Endothelial cell of umbilical vein (primary cell): ENCODE measurements around the gene PIP5K1A. TPM values are rescaled to one million over a fixed set of nuclear protein-coding genes. Genes with fewer than 3 reads are reported as not detected.

Experiments used
- BruUV-seq: library from RNA; stranded (reverse); fragments of 400-500 nt; replicated peaks from 2 replicates; lab custom pipeline; 2021; lab: Mats Ljungman, UMichigan
- CTCF ChIA-PET: fragments of 300-600, 350-600 bp; sonication (Branson Sonifier 250); formaldehyde crosslinking; loops from one replicate; lab custom pipeline; 2021; ENCODE audit warnings: antibody characterized with exemption, inconsistent platforms; lab: Charles Lee
- POLR2A ChIA-PET: fragments of 300-600, 350-600 bp; sonication (Branson Sonifier 250); formaldehyde crosslinking; loops from one replicate; lab custom pipeline; 2021; ENCODE audit warnings: antibody characterized with exemption, inconsistent platforms; lab: Charles Lee
- DNase-seq: peaks from one replicate; pipeline ENCODE4 v3.0.0-alpha.2; 2011; ENCODE audit warnings: low read depth, low spot score
- FAIRE-seq: peaks from 2 replicates; lab custom pipeline; 2011; peaks lifted over from hg19 to GRCh38; lab: Jason Lieb, UNC
- H2AFZ ChIP-seq: 2 replicates; pipeline ENCODE4 v1.6.0; 2012; ENCODE audit warnings: low read depth, low read length, control low read depth, inconsistent platforms
- H3K27ac ChIP-seq: 2 replicates; pipeline ENCODE4 v1.5.1; 2011; ENCODE audit warnings: low read depth, mild to moderate bottlenecking, control low read depth, low read length, moderate library complexity; ENCODE audit not compliant: insufficient read depth
- H3K27me3 ChIP-seq, 2 experiments: 2 replicates each; pipeline versions ENCODE4 v1.6.0 to v1.6.1; 2011; ENCODE audit warnings: low read length in 2 of 2, mixed read lengths in 1 of 2; ENCODE audit not compliant: control insufficient read depth in 2 of 2, insufficient read depth in 2 of 2
- H3K36me3 ChIP-seq, 2 experiments: 2 replicates in 1 of 2; 3 replicates in 1 of 2; pipeline ENCODE4 v1.5.1; 2011; ENCODE audit warnings: low read length in 2 of 2, mild to moderate bottlenecking in 1 of 2, moderate library complexity in 1 of 2; ENCODE audit not compliant: control insufficient read depth in 2 of 2, insufficient read depth in 2 of 2; ENCODE audit errors: extremely low read depth in 1 of 2
- H3K4me1 ChIP-seq: 3 replicates; pipeline ENCODE4 v1.5.1; 2011; ENCODE audit warnings: mild to moderate bottlenecking, low read length; ENCODE audit not compliant: control insufficient read depth, insufficient read depth; ENCODE audit errors: extremely low read depth
- H3K4me2 ChIP-seq: 2 replicates; pipeline ENCODE4 v1.6.1; 2011; ENCODE audit warnings: low read length, control low read depth, mixed read lengths; ENCODE audit not compliant: insufficient read depth
- H3K4me3 ChIP-seq, 3 experiments: fragments of 200-600 bp in 1 of 3; sonication (generic), shearing (Covaris generic) in 1 of 3; replicated peaks in 1 of 3; 2 replicates each; pipeline ENCODE4 v1.5.1; 2011 to 2016; ENCODE audit warnings: control low read depth in 3 of 3, low read length in 3 of 3, mild to moderate bottlenecking in 2 of 3, inconsistent platforms in 1 of 3, low read depth in 1 of 3, moderate library complexity in 1 of 3; ENCODE audit not compliant: insufficient read depth in 1 of 3
- H3K79me2 ChIP-seq: 2 replicates; pipeline ENCODE4 v1.6.0; 2012; ENCODE audit warnings: low read length, inconsistent platforms; ENCODE audit not compliant: control insufficient read depth, insufficient read depth
- H3K9ac ChIP-seq: replicated peaks from 2 replicates; pipeline ENCODE3; 2011; ENCODE audit warnings: low read length, control low read depth; ENCODE audit not compliant: insufficient read depth; ENCODE audit errors: extremely low read depth
- H3K9me1 ChIP-seq: replicated peaks from 3 replicates; pipeline ENCODE4 v1.6.0; 2011; ENCODE audit warnings: mild to moderate bottlenecking, low read length; ENCODE audit not compliant: control insufficient read depth, insufficient read depth; ENCODE audit errors: extremely low read depth
- H3K9me3 ChIP-seq: replicated peaks from 2 replicates; pipeline ENCODE4 v1.5.1; 2012; ENCODE audit warnings: low read length, inconsistent platforms; ENCODE audit not compliant: control insufficient read depth, insufficient read depth
- H4K20me1 ChIP-seq: replicated peaks from 2 replicates; pipeline ENCODE3; 2011; ENCODE audit warnings: mild to moderate bottlenecking, low read length; ENCODE audit not compliant: control insufficient read depth, insufficient read depth; ENCODE audit errors: extremely low read depth
- POLR2AphosphoS5 ChIP-seq: IDR thresholded peaks from 2 replicates; pipeline ENCODE4 v1.6.1; 2012; ENCODE audit warnings: low read depth, mild to moderate bottlenecking, control low read depth, low read length, moderate library complexity; ENCODE audit not compliant: insufficient read depth
- dilution Hi-C: fragments of 300-500 bp; cut with MboI; formaldehyde crosslinking; loops from one replicate; pipeline ENCODE4 v1.15.0; 2019; ENCODE audit warnings: low sequenced_read_pairs; ENCODE audit not compliant: extremely low pct_ligation_motif_present
- intact Hi-C: fragments of 100-400 bp; cut with micrococcal nuclease; formaldehyde crosslinking; loops from one replicate; pipeline ENCODE4 v1.10.0; 2022
- polyA plus RNA-seq, 4 experiments: library from polyadenylated mRNA; depleted of rRNA in 3 of 4; stranded (reverse) in 3 of 4; unstranded in 1 of 4; fragments of >200 nt; gene quantifications; 2 replicates each; pipeline versions ENCODE4 v1.2.1 to v1.2.3, GENCODE V29; 2011 to 2012; ENCODE audit warnings: missing spikeins in 1 of 4
- total RNA-seq: library from RNA; stranded (reverse); gene quantifications from 2 replicates; pipeline ENCODE4 v1.2.3, GENCODE V29; 2021
- TF ChIP-seq, protein P1 (sequence below), 2 donors: IDR thresholded peaks; 1 replicate in 1 of 2; 2 replicates in 1 of 2; pipeline ENCODE4 v1.5.1; 2011; ENCODE audit warnings: low read length in 2 of 2, mild to moderate bottlenecking in 2 of 2, moderate library complexity in 2 of 2, control low read depth in 1 of 2, inconsistent platforms in 1 of 2, low read depth in 1 of 2; ENCODE audit not compliant: insufficient read depth in 1 of 2; ENCODE audit errors: extremely low read depth in 1 of 2
- TF ChIP-seq, protein P2 (sequence below): IDR thresholded peaks from 2 replicates; pipeline ENCODE4 v1.6.1; 2011; ENCODE audit not compliant: insufficient read depth, insufficient read length

PIP5K1A gene
- total and polyA plus RNA-seq, 2 donors (not counting 3 experiments of a cell fraction or from before 2014, with no cell fraction given) = 72.1 to 79.3 TPM

DNA sequence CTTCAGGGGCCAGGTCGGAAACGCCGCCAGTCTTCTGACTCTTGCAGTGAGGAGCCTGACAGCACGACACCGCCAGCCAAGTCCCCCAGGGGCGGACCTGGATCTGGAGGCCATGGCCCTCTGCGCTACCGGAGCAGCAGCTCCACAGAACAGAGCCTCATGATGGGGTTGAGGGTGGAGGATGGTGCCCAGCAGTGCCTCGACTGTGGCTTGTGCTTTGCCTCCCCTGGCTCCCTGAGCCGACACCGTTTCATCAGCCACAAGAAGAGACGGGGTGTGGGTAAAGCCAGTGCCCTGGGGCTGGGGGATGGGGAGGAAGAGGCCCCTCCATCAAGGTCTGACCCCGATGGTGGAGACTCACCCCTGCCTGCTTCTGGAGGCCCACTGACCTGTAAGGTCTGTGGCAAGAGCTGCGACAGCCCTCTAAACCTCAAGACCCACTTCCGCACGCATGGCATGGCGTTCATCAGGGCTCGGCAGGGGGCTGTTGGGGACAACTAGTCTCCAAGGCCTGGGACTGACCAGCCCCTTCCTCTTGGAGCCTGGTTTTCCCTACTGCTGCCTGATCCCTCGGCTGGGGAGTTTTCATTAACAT lies 92.5 kb downstream of the PIP5K1A start:
- POLR2A ChIA-PET = no interaction called here
- dilution Hi-C loops (no loop called here), intact Hi-C loops (no loop called here)
- FAIRE-seq (no peak), DNase-seq (no peak)
- no peak overlapping the region for H3K4me2 ChIP-seq
- H3K9ac ChIP-seq = no peak overlapping the region
- no peaks in the 10 kb centered on the region for H3K79me2 ChIP-seq
- no peaks in the 10 kb centered on the region for H3K4me1 ChIP-seq
- no peaks in the 10 kb centered on the region for H3K9me1 ChIP-seq
- no peaks in the 10 kb centered on the region for H3K9me3 ChIP-seq
- H3K27me3 ChIP-seq = no peaks in the 10 kb centered on the region
- CTCF ChIA-PET = interaction anchor here (1.3 kb wide), 1 partner anchor 50 kb away, joined by 3 read pairs; no protein-coding TSS in a partner anchor
- H3K4me3 ChIP-seq = no peak overlapping the region
- BruUV-seq = no TSS peak
- TF ChIP-seq, protein P1, sequence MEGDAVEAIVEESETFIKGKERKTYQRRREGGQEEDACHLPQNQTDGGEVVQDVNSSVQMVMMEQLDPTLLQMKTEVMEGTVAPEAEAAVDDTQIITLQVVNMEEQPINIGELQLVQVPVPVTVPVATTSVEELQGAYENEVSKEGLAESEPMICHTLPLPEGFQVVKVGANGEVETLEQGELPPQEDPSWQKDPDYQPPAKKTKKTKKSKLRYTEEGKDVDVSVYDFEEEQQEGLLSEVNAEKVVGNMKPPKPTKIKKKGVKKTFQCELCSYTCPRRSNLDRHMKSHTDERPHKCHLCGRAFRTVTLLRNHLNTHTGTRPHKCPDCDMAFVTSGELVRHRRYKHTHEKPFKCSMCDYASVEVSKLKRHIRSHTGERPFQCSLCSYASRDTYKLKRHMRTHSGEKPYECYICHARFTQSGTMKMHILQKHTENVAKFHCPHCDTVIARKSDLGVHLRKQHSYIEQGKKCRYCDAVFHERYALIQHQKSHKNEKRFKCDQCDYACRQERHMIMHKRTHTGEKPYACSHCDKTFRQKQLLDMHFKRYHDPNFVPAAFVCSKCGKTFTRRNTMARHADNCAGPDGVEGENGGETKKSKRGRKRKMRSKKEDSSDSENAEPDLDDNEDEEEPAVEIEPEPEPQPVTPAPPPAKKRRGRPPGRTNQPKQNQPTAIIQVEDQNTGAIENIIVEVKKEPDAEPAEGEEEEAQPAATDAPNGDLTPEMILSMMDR (IDR thresholded peaks at IDR 0.05; ENCODE audit: extremely low read depth in 1 of 2, insufficient read depth in 1 of 2, low read depth in 1 of 2, low read length in 2 of 2) = no peak
- TF ChIP-seq POLR2AphosphoS5 = peak; percentile 19
- TF ChIP-seq, protein P2, sequence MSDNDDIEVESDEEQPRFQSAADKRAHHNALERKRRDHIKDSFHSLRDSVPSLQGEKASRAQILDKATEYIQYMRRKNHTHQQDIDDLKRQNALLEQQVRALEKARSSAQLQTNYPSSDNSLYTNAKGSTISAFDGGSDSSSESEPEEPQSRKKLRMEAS = no peak
- H4K20me1 ChIP-seq = no peaks in the 10 kb centered on the region
- H3K36me3 ChIP-seq = peaks cover 11 to 77% of the 10 kb centered on the region in 2 experiments
- no peak overlapping the region for H3K27ac ChIP-seq
- no peak overlapping the region for H2AFZ ChIP-seq
